Dermis microvascular lymphatic vessel endothelial cell (primary cell): ENCODE results near the gene LRRC45. TPM values are rescaled to one million over a fixed set of nuclear protein-coding genes. Genes with fewer than 3 reads are reported as not detected.

Experiments used
- DNase-seq, 2 donors: peaks; one replicate each; pipeline versions ENCODE4 v3.0.0 to v3.0.0-alpha.2; 2010; ENCODE audit warnings: low read depth in 2 of 2
- total RNA-seq: library from RNA; depleted of rRNA; stranded (reverse); fragments of >200 nt; gene quantifications from 2 replicates; pipeline ENCODE4 v1.2.1, GENCODE V29; 2014

The LRRC45 gene
- total RNA-seq, 1 donor from 2014 or later, result 10.1 TPM

DNA sequence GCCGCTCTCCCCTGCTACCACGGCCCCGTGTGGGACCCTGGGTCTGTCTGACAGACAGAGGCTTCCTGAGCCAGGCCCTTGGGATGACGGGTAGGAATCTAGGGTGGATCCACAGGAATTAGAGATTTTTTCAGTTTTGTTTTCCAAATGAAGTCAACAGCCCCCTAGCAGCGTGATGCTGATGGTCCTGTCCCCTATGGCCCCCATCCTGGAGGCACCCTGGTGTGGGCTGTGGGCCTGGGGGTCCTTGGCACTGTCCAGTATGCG, 15.9 kb upstream of the LRRC45 start:
- no peak for DNase-seq

DNA sequence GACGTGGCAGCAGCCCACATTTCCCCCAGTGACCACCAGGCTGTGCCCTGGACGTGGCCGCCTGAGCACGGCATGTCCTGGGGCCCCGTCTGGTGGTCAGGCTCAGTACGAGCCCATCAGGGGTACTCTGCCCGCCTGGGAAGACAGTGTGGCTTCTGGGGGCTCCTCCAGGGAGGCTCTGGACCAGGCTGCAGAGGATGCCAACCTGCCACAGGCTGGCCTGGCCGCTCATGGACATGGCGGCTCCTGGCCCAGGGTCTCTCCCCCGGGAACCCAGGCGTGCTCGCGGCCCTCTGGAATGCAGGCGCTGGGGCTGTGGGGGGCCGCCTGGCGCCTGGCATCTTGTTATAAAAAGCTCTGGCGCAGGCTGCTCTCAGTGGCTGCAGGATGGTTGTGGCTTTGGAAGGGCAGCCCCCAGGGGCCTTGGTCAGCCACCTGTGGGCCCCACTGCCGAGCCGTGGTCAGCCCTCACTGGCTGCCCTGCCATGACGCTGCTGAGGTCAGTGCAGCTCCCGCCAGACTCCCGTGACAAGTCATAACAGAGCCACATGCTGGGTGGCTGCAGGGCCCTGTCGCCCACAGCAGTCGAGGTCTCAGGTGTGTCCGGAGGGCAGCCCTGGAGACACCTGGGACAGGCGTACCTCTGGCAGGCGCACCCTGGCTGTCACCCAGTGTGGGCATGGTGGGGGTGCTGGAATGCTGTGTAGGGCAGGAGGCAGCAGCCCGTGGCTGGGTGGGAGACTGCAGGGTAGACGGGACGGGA, 15.4 kb upstream of the LRRC45 start:
- DNase-seq, result no peak

DNA sequence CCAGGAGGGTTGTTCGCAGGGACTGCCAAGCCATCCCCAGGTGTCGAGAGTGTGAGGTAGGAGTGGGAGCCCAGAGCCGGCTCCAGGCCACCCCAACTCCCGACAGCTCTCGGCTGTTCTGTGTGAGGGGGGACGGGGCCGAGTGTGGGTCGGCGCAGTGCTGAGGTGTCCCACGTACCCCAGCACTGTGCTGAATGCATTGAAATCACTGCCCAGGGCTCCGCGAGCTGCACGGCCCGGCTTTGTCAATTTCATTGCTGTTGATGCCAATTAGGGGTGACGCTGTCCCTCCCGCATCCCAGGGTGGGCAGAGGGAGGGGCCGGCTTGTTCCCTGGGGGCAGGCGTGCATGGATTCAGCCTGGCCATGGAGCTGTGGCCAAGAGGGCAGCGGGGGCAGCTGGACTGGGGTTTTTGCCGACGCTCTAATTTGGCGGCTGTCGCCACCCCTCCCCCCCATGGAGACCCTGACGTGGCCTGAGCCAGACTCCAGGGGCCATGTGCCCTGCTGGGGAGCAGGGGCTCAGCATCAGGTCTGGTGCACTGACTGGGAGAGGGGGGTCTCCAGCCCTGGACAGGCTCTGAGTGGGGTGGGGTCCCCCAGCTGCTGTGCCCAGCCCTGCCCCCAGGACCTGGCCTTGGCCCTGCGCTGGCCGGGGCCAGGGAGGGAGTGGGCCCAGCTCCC, 14.7 kb upstream of the LRRC45 start:
- no peak for DNase-seq

- DNase-seq, result no peak
Observed at GRCh38 chr17:82008941-82009405, 14.1 kb upstream of the LRRC45 start.

- no peak for DNase-seq
Observed at GRCh38 chr17:82009413-82009812, 13.7 kb upstream of the LRRC45 start.

DNA sequence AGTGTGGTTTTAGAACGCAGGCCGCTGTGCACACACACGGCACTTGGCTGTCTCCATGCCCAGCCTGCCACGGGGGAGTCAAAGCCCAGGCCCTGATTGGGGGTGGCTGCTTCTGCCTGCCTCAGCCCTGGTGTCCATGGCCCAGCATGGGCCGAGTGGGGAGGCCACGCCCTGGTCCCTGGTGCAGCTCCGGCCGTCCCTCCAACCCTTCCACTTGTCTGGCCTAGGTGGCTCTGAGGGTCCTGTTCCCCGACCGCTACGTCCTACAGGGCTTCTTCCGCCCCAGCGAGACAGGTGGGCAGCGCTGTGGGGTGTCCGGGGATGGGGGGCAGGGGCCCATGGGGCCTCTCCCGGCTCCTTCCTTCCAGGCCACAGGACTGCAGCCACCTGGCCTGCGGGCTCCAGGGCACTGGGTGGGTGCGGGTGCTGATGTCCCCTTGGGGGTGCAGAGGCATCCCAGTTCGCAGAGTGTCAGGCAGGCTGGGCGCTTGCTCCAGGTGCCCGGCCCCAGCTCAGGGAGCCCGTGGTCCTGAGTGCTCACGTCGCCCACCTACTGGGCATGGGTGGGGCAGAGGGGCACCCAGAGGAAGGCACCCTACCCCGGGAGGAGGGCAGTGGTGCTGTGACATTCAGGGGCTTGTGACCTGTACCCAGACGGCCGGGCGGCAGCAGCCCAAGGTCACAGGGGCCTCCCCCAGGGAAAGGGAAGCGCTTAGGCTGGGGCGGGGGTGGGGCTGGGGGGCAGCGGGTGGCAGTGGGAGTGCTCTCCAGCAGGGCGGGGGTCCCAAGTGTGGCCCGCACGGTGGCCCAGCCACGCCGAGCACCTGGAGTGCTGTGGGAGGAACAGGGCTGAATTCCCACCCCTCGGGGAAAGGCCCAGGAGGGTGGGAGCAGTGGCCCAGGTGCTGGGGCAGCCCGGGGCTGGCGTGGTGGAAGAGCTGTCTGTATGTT, 12.3 kb upstream of the LRRC45 start:
- DNase-seq, result no peak

- no peak for DNase-seq
Observed at GRCh38 chr17:82011617-82012187, 11.4 kb upstream of the LRRC45 start.

DNA sequence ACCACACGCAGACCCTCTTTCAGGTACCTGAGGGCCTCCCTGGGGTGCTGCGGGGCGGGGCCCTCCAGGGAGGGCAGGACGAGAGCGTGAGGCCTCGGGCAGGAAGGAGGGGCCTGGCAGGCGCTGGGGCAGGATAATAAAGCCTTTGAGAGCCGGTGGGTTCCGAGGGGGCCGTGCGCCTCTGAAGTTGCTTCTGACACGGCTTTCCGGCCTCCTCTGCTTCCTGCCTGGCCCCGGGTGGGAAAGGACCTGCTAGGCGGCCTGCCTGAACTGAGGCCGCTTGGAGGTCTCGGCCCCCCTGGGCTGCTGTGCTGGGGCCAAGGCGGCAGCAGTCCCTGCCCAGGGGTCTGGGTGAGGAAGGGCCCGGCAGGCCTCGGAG, 10.9 kb upstream of the LRRC45 start:
- no peak for DNase-seq

DNA sequence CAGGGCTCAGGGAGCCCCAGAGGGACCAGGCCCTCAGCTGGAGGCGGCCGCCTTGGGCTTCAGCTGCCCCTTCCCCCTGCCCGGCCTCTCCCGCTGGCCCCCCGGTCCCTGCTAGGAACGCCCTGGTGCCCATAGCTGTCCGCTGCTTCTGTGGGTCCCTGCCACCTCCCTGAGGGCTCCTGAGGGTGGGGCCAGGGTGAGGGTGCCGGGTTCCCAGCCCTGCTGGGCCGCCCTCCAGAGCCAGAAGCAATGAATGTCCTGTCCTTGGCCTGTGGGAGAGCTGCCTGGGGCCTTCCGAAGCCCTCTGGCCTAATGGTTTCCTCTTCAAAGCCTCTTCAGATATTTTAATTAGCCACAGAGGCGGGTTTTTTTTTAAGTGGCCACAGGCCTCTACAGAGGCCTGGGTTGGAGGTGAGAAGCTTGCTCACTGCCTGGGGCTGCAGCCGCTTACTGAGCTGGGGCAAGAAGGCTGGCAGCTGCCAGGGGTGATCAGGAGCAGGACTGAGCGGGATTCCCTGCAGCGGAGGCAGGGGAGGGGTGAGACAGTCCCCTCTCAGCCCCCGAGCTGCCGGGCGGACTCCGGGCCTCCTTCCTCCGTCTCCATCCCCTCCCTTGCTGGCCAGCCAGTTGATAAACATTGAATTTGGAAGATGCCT, 10.3 kb upstream of the LRRC45 start:
- no peak for DNase-seq

GRCh38 chr17:82013341-82013740, 9.8 kb upstream of the LRRC45 start:
- DNase-seq, result no peak

DNA sequence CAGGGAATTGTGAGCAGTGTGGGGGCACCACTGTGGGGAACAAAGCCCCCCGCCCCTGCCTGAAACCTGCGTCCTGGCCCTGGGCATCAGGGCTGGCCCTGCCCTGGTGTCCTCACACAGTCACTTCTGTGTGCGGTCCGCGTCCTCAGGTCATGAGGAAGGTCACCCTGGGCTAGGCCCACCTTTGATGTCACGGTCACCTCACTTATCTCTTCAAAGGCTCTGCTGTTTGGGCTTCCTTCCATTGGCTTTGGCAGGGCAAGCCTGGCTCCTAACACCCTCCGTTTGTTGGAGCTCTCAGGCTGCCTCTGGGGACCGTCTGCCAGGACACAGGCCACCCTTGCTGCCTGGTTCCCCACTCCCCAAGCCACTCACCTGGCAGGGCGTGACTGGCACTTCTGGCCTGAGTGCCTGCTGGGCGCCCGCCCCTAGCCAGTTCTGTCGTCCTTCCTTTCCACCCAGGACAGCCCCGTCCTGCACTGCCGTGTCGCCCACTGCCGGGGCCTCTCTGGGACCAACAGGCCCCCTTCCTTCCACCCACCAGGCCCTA, 9.3 kb upstream of the LRRC45 start:
- no peak for DNase-seq

DNA sequence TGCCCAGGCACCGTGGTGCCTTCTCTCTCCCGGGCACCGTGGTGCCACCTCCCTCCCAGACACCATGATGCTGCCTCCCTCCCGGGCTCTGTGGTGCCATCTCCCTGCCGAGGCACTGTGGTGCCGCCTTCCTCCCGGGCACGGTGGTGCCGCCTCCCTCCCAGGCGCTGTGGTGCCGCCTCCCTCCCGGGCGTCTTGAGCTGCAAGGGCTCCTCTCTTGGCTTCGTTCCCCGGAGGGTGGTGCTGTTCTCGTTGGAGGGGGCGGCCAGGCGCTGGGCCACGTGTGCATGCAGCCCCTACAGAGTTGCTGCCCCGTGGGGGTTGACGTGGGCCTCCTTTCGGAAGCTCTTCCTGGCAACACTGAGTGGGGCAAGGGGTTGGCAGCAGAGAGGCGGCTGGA, 8.7 kb upstream of the LRRC45 start:
- DNase-seq, result no peak

GRCh38 chr17:82014971-82015310, 8.2 kb upstream of the LRRC45 start:
- no peak for DNase-seq

- DNase-seq, result no peak
Observed at GRCh38 chr17:82015311-82015971, 7.7 kb upstream of the LRRC45 start.

DNA sequence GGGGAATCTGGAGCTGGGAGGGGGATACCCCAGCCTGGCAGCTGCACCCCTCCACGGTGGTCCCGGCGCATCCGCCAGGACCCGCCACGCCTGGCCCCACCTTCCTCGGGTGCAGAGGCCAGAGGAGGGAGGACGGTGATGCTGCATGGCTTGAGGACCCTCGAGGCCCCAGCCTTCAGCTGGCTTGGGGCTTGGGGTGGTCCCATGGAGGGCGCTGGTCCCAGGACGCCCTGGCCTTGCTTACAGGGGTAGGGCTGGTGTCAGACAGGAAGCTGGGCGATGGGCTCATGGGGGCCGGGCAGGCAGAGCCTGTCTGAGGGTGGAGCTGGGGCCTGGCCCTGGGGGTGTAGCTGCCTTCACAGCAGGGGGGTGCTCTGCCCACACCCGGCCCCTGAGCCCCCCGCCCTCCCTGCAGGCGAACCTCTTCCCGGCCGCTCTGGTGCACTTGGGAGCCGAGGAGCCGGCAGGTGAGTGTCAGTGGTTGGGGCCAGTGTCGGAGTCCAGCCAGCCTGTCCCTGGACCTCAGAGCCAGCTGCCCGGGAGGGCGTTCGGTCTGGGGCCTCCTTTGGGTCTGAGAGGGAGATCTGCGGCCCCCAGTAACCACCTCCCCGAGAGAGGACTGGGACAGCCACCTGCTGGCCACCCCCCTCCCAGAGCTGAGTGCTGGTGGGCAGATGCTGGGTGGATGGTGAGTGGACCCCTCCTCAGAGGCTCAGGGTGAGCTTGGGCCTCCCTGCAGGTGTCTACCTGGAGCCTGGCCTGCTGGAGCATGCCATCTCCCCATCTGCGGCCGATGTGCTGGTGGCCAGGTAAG, 6.8 kb upstream of the LRRC45 start:
- no peak for DNase-seq

- DNase-seq, result no peak
Observed at GRCh38 chr17:82016875-82017459, 6.1 kb upstream of the LRRC45 start.

- DNase-seq, result no peak
Observed at GRCh38 chr17:82017612-82018151, 5.4 kb upstream of the LRRC45 start.

DNA sequence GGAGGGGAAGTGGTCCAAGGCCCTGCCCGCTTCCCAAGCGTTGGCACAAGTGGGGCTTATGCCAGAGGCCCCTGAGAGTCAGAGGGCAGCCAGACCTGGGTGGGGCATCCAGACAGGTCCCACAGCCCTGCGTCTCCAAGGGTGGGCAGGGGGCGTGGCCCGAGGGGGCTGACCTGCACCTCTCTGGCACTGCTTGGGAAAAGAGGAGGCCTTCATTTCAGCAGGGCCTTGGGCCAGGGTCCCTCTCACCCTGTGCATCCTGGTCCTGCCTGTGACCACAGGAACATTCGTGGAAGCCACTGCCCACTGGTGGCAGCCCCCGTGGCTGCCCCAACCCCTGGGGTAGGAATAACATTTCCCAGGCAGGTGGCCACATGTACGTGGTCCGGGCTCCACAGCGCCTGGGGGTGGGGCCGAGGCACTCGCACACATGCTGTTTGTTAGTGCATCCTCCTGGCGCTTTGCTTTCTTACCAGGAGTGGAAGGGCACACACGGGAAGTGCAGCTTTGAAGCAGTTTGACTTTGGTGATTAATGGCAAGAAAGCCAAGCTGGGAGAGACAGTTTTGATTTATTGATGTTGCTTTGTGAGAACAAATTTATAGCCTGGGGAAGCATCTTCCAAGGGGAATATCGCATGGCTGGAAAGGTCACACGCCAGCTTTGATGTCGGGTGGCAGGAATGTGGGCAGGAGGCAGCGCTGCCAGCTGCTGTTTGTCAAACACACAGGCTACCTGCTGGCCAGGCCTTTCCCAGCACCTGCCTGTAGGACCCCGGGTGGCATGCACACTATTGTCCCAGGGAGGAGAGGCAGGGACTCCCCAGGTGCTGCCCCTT, 4.7 kb upstream of the LRRC45 start:
- no peak for DNase-seq
